RPMI7951 (cell line): ENCODE results near the gene RABGAP1L. TPM values are rescaled to one million over a fixed set of nuclear protein-coding genes. Genes with fewer than 3 reads are reported as not detected.
"Not testable (repeated sequence)": the region's sequence is repeated elsewhere in the genome, so short reads cannot be mapped to it uniquely, and the experiment has no call there.

Experiments used
- DNase-seq: peaks from one replicate; pipeline ENCODE4 v3.0.0-alpha.2; 2012; ENCODE audit warnings: low read depth
- total RNA-seq: library from RNA; depleted of rRNA; stranded (reverse); fragments of >200 nt; shearing (Covaris generic); gene quantifications from 2 replicates; pipeline ENCODE4 v1.2.3, GENCODE V29; 2014

The RABGAP1L gene
- total RNA-seq, 1 experiment from 2014 or later, result 17.2 TPM

DNA sequence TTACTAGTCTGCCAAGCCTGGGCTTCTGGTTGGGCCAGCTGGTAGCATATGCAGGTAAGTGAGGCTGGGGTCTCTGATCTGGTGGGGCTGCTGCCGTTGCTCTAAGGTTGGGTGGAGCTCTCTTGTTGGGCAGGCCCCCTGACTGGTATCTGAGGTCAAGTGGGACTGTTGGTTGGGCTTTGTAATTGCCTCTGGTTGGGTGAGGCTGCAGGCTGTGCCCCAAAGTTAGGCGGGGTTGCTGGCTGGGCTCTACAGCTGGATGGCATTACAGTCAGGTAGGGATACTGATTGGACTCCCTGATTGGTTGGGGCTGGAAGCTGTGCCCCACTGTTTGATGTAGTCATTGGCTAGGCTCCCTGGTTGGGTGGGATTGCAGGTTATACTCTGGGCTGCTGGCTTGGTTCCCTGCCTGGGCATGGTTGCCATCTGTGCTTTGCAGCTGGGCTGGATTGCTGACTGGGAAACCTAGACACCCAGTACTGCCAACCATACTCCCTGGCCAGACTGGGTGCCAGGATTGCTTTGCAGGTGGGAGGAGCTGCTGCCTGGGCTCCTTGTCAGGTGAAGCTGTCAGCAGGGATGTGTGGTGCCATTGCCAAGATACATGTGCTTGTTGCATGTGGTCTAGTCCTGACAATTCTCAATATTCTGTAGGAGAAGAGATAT, 130.5 kb downstream of the RABGAP1L start:
- DNase-seq, result no peak

- no peak for DNase-seq
Observed at GRCh38 chr1:174291059-174291458, 131.7 kb downstream of the RABGAP1L start.

- no peak for DNase-seq
Observed at GRCh38 chr1:174296309-174296708, 137.0 kb downstream of the RABGAP1L start.

- no peak for DNase-seq
Observed at GRCh38 chr1:174297351-174297750, 138.0 kb downstream of the RABGAP1L start.

GRCh38 chr1:174301295-174302077, 142.2 kb downstream of the RABGAP1L start:
- no peak for DNase-seq

GRCh38 chr1:174308604-174309003, 149.3 kb downstream of the RABGAP1L start:
- DNase-seq, result no peak

DNA sequence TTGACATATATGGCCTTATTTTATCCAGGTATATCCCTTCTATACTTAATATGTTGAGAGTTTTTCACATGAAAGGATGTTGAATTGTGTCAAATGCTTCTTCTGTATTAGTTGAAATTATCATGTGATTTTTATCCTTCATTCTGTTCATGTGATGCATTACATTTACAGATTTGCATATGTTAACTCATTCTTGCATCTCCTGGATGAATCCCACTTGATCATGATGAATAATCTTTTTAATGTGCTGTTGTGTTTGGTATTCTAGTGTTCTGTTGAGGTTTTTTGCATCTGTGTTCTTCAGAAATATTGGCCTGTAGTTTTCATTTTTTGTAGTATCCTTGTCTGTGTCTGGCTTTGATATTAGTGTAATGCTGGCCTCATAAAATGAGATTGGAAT, 150.2 kb downstream of the RABGAP1L start:
- DNase-seq, result no peak

DNA sequence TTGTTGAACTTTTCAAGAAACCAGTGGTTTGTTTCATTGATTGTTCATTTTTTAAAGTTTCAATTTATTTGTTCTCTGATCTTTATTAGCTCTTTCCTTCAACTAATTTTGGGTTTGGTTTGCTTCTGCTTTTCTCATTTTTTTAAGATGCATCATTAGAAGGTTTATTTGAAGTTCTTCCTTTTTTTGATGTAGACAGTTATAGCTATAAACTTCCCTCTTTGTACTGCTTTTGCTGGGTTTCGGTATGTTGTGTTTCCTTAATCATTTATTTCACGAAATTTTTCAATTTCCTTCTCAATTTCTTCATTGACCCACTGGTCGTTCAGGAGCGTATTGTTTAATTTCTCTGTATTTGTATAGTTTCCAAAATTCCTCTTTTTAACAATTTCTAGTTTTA, 155.1 kb downstream of the RABGAP1L start:
- no peak for DNase-seq

GRCh38 chr1:174315239-174315638, 155.9 kb downstream of the RABGAP1L start:
- no peak for DNase-seq

DNA sequence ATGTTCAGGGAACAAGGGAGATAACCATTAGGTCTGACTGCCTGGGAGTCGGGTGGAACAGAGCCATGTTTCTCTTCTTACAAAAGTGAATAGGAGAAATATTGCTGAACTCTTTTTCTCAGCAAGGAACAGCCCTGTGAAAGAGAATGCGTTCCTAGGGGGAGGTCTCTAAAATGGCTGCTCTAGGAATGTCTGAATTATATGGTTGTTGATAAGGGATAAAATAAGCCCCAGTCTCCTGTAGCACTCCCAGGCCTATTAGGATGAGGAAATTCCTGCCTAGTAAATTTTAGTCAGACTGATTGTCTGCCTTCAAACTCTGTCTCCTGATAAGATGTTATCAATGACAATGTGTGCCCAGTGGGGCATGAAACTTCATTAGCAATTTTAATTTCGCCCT, 161.6 kb downstream of the RABGAP1L start:
- DNase-seq, result not testable (repeated sequence)

- no peak for DNase-seq
Observed at GRCh38 chr1:174322202-174322862, 163.0 kb downstream of the RABGAP1L start.

DNA sequence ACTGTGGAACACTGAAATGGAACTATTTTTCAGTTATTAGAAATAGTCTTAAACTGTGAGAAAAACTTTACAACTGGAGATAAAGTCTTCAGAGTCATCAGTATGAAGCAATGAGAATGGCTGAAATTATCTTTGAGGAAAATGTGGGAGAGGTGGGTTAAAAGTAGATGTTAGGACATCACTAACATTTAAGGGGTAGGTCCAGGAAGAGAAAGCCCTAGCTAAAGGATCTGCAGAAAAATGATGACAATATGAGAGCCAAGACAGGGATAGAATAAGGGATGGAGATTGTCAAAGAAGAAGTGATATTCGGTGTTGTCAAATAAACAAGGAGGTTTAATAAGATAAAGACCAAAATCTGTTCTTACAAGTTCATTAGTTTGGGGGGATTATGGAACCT, 165.2 kb downstream of the RABGAP1L start:
- DNase-seq, result no peak

DNA sequence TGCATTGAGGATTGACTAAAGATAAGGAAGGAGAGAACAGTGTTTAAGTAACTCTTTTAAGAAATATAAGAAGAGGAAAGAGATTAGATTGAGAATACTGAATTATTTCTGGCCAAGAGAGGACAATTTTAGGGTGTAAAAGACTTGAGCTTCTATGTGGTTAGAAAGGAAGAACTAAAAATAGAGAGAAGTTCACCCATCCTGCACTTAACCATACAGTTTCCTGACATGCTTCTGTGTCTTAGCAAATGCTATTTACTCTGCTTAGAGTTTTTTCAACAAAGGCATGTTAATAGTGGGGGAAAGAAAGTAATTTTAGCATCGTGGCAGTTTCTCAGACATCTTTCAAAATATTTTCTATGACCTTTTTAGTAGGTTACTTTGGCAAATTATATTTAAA, 165.6 kb downstream of the RABGAP1L start:
- no peak for DNase-seq

GRCh38 chr1:174326278-174326677, 167.0 kb downstream of the RABGAP1L start:
- DNase-seq, result no peak

DNA sequence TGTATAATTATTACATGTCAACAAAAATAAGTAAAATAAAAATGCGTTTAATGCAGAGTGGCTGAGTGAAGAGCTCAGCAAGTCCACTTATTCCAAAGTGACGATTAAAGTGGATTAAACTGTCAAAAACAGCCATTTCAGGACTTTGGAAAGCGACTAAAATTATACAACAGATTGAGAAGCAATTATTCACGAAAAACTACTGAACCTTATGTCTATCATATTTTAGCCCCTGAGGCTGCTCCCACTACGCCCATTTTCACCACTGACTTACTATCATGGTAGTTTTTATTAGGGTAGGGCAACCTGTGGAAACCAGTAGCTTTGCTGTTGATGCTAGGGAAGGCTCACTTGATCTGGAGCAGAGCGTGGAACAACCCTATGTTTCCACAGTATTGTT, 174.1 kb downstream of the RABGAP1L start:
- no peak for DNase-seq

DNA sequence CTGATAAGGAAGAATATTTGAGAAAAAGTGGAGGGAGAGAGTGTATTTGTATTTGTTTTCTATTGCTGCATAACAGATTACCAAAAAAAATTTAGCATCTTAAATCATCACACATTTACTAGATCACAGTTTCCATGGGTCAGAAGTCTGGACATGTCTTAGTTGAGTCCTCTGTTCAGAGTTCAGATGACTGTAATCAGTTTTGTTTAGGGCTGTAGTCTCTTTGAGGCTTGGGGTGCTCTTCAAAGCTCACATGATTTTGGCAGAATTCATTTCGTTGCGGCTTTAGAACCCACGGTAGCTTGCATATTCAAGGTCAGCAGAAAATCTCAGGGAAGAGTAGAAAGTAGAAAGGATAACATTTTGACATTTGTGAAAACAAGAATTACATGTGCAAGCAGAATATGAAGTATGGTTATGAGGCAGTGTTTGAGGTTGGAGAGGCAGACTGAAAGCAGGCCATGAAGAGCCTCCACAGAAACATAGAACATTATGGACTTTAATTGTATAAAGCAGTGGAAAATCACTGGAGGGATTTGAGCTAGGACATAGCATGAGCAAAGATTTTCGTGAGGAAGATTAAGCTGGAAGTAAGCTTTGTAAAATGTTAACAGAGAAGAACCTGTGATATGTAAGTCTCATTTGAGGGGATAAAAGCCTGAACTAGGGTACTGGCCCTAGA, 177.8 kb downstream of the RABGAP1L start:
- DNase-seq, result no peak

GRCh38 chr1:174340404-174340803, 181.1 kb downstream of the RABGAP1L start:
- not testable (repeated sequence) for DNase-seq

GRCh38 chr1:174344162-174344561, 184.8 kb downstream of the RABGAP1L start:
- DNase-seq, result no peak

DNA sequence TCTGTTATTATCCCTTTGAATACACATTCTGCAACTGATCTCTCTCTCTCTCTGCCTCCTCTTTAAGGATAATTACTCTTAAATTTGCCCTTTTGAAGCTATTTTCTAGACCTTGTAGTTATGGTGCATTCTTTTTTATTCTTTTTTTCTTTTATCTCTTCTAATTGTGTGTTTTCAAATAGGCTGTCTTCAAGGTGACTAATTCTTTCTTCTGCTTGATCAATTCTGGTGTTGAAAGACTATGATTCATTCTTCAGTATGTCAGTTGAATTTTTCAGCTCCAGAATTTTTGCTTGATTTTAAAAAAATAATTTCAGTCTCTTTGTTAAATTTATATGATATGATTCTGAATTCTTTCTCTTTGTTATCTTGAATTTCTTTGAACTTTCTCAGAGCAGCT, 192.8 kb downstream of the RABGAP1L start:
- no peak for DNase-seq

GRCh38 chr1:174352883-174353608, 193.7 kb downstream of the RABGAP1L start:
- DNase-seq, result no peak

GRCh38 chr1:174358344-174358743, 199.0 kb downstream of the RABGAP1L start:
- peak; percentile 14 for DNase-seq
